Uterus (tissue), 2 donors: ENCODE data around the gene MAP4K5.

Experiments
- CTCF ChIP-seq, 4 experiments: fragments of 200-600 bp in 2 of 4; fragments of 450-650 bp in 2 of 4; sonication (generic) in 2 of 4; IDR thresholded peaks; one replicate each; pipeline ENCODE4 v1.5.1; 2016 to 2019; ENCODE audit warnings: antibody characterized with exemption in 4 of 4, mild to moderate bottlenecking in 2 of 4, moderate library complexity in 1 of 4
- POLR2A ChIP-seq, 2 donors: fragments of 450-650 bp; IDR thresholded peaks; one replicate each; pipeline ENCODE4 v1.6.1; 2016; ENCODE audit warnings: antibody characterized with exemption in 2 of 2, mild to moderate bottlenecking in 1 of 2, moderate library complexity in 1 of 2

- TF ChIP-seq CTCF (IDR thresholded peaks at IDR 0.05), result no peak
- no peak for TF ChIP-seq POLR2A (IDR thresholded peaks at IDR 0.05)
Measured at GRCh38 chr14:50497351-50497750, 35.0 kb downstream of the MAP4K5 start.
